H4 (cell line): ENCODE measurements around the gene SELPLG. TPM values are rescaled to one million over a fixed set of nuclear protein-coding genes. Genes with fewer than 3 reads are reported as not detected.

ENCODE experiments used
- total RNA-seq: library from RNA; depleted of rRNA; stranded (reverse); fragments of >200 nt; shearing (Covaris generic); gene quantifications from 2 replicates; pipeline ENCODE4 v1.2.3, GENCODE V29; 2014; rRNA removed

SELPLG gene
- total RNA-seq, 1 experiment from 2014 or later, result 2.8 TPM

Other genes starting within 250 kb of the SELPLG start
- 3.5 and 5.3 TPM in 2 replicates for gene FICD, start 118.6 kb downstream of the SELPLG start, total RNA-seq
- gene SART3, start 72.7 kb downstream of the SELPLG start, total RNA-seq, result 43.2 and 44.8 TPM in 2 replicates
- gene ISCU, start 71.3 kb downstream of the SELPLG start, total RNA-seq, result 119 and 124 TPM in 2 replicates
- gene TMEM119, start 35.8 kb downstream of the SELPLG start, total RNA-seq, result 1.4 and 1.9 TPM in 2 replicates
- gene CORO1C, start 97.6 kb upstream of the SELPLG start, total RNA-seq, result 49.5 and 57.7 TPM in 2 replicates
- gene SSH1, start 223.7 kb upstream of the SELPLG start, total RNA-seq, result 6.8 and 7.9 TPM in 2 replicates
- not detected in 2 replicates for gene DAO, start 246.2 kb upstream of the SELPLG start, total RNA-seq